NCI-H460 (cell line): ENCODE results near the gene ULBP2. TPM values are rescaled to one million over a fixed set of nuclear protein-coding genes. Genes with fewer than 3 reads are reported as not detected.
A peak's percentile ranks its signal among the peaks of the same experiment; 100 is the strongest.
"Not testable (repeated sequence)": the region's sequence is repeated elsewhere in the genome, so short reads cannot be mapped to it uniquely, and the experiment has no call there.

Source experiments
- DNase-seq: peaks from one replicate; pipeline ENCODE4 v3.0.0-alpha.2; 2016; ENCODE audit warnings: low read depth; ENCODE audit errors: extremely low read depth
- total RNA-seq: library from RNA; depleted of rRNA; stranded (reverse); fragments of >200 nt; shearing (Covaris generic); gene quantifications from 2 replicates; pipeline ENCODE4 v1.2.3, GENCODE V29; 2014

The ULBP2 gene
- total RNA-seq, 1 experiment from 2014 or later, result 4.5 TPM

GRCh38 chr6:149925253-149925973 lies 16.4 kb upstream of the ULBP2 start:
- DNase-seq, result no peak

- DNase-seq, result peak; percentile 75
Measured at GRCh38 chr6:149925974-149926777, 15.6 kb upstream of the ULBP2 start.

GRCh38 chr6:149927025-149927424 lies 14.8 kb upstream of the ULBP2 start:
- DNase-seq, result not testable (repeated sequence)

DNA sequence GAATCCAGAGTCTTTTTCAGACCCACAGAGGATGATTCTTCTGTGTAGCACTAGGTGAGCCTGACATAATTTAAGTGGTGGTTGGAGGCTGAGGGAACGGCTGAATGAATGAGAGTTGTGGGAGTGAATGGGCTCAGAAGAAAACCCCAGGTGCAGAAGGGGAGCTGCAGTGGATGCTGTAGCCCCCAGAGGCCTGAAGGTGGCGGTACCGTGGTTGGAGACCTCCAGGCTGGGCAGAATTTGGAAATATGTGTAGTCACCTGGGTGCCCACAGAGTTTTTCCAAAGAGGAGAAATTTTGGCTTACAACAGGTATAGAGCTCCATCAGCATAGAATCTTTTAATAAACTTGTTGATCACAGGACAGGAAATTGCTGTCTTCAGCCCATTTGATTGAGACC lies 12.4 kb upstream of the ULBP2 start:
- DNase-seq, result no peak

DNA sequence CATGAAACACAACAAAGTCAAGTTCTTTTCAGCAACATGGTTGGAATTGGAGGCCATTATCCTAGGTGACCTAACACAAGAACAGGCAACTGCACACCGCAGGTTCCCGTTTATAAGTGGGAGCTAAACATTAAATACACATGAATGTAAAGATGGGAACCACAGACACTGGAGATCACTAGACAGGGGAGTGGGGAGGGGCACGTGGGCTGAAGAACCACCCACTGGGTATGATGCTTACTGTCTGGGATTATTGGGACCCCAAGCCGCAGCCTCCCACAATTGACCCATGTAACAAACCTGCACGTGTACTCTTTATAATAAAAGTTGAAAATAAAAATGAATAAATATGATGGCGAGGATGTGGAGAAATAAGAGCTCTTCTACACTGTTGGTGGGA lies 10.3 kb upstream of the ULBP2 start:
- no peak for DNase-seq

GRCh38 chr6:149933036-149933435 lies 8.8 kb upstream of the ULBP2 start:
- no peak for DNase-seq

DNA sequence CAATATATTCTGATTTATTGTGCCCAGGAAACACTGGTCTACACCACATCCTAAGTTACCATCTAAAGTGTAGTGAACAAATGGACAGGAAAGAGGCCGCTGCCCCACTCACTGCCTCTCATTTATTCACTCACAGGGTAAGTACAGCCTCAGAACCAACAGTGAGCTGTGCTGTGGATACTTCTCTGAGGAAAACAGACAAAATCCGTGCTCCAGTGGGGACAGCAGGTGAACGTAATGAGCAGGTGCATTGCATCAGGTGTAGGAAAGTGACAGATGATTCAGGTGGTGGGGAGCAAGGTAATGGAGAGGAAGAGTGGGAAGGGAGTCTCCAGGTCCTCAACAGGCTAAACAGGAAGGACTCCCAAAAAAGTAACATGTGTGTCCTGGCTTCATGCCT lies 8.4 kb upstream of the ULBP2 start:
- no peak for DNase-seq

DNA sequence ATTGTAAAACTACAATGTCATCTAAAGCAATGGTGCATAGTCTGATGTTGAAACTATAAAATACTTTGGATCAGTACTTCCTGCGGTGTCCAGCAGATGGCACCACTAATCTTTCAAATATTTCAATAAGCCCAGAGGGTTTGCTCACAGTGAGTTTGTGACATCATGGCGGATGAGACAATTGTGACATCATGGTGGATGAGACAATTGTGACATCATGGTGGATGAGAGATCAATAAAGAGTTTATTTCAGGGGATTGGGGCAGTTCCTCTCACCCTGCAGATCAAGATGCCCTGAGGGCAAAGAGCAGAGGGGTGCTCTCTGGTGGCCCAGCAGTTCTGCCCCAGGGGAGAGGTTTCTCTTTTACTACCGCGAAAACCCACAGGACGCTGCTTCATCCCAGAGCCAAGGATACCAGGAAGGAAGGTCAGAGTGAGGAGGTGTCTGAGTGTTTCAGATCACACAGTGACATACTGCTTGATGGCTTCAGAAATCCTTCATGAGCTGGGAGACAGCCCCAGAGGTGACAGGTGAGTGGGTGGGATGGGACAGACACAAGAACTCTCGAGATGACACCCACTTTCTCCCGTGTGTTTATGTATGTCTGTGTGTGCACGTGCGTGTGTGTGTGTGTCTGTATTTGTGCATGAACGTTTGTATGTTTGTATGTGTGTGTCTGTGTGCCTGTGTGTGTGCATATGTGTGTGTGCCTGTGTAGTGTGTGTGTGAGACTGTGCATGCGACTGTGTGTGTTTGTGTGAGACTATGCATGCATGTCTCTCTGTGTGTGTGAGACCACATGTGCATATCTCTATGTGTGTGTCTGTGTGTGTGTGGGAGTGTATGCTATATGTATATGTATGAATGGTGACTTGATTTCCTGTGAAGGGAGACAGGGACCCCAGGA lies 7.3 kb upstream of the ULBP2 start:
- peak; percentile 58 for DNase-seq

GRCh38 chr6:149935246-149935645 lies 6.6 kb upstream of the ULBP2 start:
- no peak for DNase-seq

DNA sequence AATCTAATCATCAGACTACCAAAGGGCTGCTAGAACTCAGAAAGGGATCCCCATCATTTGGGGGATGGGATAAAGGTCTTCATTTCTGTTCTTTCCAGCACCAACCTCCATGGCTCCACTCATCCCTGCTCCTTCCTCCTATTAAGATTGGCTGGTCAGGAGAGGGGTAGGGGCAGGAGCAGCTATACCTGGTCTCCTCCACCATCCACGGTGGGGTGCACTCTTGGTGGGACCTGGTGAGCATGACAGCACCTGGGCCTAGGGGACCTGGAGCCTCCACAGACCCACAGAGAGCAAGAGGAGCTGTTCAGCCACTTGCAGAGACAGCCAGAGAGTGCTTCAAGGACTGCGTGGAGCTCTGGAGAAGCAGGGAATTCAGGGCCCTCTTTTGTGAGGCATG lies 6.1 kb upstream of the ULBP2 start:
- no peak for DNase-seq

DNA sequence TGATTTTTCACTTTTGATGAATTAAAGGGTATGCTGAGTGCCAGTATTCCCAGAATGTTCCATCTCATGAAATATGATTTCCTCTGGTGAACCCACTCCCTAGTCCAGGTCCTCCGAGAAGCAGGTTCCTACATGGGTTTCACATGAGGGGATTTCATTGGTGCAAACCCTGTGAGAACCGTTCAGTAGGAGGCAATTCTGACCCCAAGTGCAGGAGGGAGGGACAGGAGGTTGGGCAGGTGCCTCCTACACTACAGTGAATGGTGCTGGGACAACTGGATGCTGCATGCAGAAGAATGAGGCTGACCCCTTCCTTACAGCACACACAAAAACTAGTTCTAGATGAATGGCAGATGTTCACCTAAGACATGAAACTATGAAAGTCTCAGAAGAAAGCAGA lies 5.1 kb upstream of the ULBP2 start:
- DNase-seq, result no peak

- not testable (repeated sequence) for DNase-seq
Measured at GRCh38 chr6:149938013-149938570, 3.7 kb upstream of the ULBP2 start.

- no peak for DNase-seq
Measured at GRCh38 chr6:149938571-149939355, 3.1 kb upstream of the ULBP2 start.

DNA sequence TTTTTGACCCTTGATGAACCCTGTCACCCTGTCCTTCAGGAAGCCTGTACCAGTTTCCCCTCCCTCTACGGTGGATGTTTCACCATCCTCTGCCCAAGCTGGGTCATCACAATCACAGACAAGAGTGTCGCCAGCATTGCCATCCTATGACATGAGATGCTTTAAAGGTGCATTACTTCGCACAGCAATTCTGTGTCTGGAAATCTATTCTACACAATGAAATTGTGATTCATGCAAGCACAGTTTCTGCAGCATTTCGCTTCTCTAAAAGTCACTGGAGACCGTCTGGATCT lies 2.5 kb upstream of the ULBP2 start:
- no peak for DNase-seq

DNA sequence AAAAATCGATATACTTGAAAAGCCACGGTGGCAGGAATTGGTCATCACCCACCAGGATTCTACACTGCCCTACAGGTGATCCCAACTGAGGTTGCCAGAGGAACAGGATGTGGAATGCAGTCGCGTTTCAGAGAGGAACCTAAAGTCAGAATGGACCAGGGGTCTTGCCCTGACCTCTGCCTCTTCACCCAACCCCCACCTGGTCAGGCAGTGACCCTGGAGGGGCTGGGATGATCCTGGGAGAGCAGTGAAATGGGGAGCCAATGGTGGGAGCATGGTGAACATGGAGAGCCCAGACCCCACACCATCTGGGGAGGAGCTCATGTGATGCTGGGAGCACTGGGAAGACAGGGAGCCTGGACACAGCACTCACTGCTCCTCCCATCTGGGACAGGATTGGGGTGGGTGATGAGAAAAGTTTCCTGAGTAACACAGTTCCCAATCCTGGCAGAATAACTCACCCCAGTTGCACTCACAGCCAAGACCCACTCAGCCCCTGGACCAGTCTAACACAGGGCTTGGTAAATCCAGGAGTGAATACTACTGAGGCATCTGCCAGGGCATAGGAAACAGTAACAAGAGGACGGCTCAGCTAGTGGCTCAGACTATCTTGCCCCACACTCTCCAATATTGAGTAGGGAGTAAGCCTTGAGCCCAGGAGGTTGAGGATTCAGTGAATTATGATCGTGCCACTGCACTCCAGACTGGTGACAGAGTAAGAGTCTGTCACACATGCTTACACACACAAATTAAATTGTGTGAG lies 1.7 kb upstream of the ULBP2 start:
- DNase-seq, result no peak

DNA sequence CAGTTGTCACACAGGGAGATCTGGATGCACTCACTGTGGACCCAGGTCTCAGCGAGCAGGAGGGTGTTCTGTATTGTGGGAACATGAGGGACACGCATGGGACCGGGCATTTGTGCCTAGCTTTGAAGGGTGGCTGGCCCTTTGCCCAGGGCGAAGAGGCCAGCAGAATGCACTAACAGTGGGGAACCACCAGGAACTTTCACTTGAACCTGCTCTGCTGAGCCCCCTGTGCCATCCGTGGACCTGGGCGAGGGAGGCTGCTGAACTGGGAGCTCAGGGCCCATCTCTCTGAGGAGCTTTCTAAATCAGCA lies 1.2 kb upstream of the ULBP2 start:
- no peak for DNase-seq

DNA sequence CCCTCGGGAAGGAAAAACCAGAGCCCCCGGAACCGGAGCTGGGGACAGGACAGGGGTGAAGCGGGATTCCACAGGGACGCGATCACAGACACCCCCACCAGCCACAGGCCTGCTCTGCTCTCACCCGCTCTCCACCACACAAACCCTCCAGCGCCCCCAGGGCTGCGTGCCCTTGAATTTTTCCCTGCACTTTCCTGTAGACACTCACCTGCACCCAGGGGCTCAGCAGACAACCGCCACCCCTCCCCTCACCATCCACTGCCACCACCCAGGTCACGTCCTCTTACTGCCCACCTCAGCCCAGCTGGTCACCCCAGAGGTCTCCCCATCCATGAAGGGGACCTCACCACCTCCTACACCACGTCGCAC lies 631 bp downstream of the ULBP2 start:
- DNase-seq, result no peak

DNA sequence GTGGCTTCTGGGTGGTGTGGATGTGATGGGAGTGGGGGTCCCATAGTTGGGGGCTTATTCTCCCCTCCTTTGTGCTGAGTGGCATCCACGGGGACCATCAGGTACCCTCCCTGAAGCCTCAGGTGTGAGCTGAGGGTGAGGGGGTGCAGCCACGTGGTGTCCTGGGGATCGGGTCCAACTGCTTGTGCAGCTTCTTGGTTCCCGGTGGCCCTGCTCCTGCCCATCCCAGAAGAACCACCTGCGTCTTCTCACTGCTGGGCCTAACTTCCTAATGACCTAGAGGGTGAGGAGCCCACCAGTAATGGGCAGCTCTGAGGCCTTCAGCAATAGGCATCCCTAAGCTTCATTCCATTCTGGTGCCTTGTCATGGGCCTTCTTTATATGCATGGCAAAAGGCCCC lies 1.5 kb downstream of the ULBP2 start:
- DNase-seq, result not testable (repeated sequence)

- DNase-seq, result not testable (repeated sequence)
Measured at GRCh38 chr6:149945276-149945675, 3.5 kb downstream of the ULBP2 start.

GRCh38 chr6:149946631-149947030 lies 4.8 kb downstream of the ULBP2 start:
- DNase-seq, result not testable (repeated sequence)
